B cell (primary cell): ENCODE results near the gene NDUFS7. TPM values are rescaled to one million over a fixed set of nuclear protein-coding genes. Genes with fewer than 3 reads are reported as not detected.

ENCODE experiments used
- ATAC-seq: fragments of 200-7000 bp; cut with Tn5 transposase; one replicate; pipeline ENCODE4 v1.10.0; 2021; ENCODE audit warnings: low read depth, mild to moderate bottlenecking, moderate number of reproducible peaks, moderate library complexity
- CTCF ChIA-PET: fragments of 350-600 bp; sonication (Branson Sonifier 250); formaldehyde crosslinking; loops from one replicate; lab custom pipeline; 2021; ENCODE audit warnings: antibody characterized with exemption, inconsistent platforms; lab: Charles Lee
- POLR2A ChIA-PET: fragments of 350-600 bp; sonication (Branson Sonifier 250); formaldehyde crosslinking; loops from one replicate; lab custom pipeline; 2021; ENCODE audit warnings: antibody characterized with exemption; lab: Charles Lee
- DNase-seq: peaks from one replicate; pipeline ENCODE4 v3.0.0; 2013
- H2AFZ ChIP-seq: 2 replicates; pipeline ENCODE4 v1.6.1; 2012; ENCODE audit warnings: mild to moderate bottlenecking, low read depth, low read length; ENCODE audit not compliant: insufficient read depth, poor library complexity, severe bottlenecking
- H3K27ac ChIP-seq, 2 donors: 1 replicate in 1 of 2; 2 replicates in 1 of 2; pipeline ENCODE4 v1.5.1; 2012 to 2013; ENCODE audit warnings: low read length in 2 of 2, mild to moderate bottlenecking in 2 of 2, moderate library complexity in 1 of 2
- H3K27me3 ChIP-seq, 4 experiments: fragments of 200-600 bp in 1 of 4; sonication (generic) in 1 of 4; replicated peaks in 1 of 4; 1 replicate in 2 of 4; 2 replicates in 2 of 4; pipeline versions ENCODE4 v1.6.1 to v1.7.0; 2013 to 2016; ENCODE audit warnings: low read length in 3 of 4, mild to moderate bottlenecking in 2 of 4, mixed read lengths in 1 of 4, moderate library complexity in 1 of 4; ENCODE audit not compliant: insufficient read depth in 4 of 4, control insufficient read depth in 3 of 4; ENCODE audit errors: control extremely low read depth in 1 of 4
- H3K36me3 ChIP-seq, 2 experiments: replicated peaks in 1 of 2; 1 replicate in 1 of 2; 2 replicates in 1 of 2; pipeline versions ENCODE4 v1.6.1 to v1.7.1; 2013; ENCODE audit warnings: low read length in 1 of 2; ENCODE audit not compliant: insufficient read depth in 2 of 2, control insufficient read depth in 1 of 2; ENCODE audit errors: control extremely low read depth in 1 of 2, extremely low read depth in 1 of 2
- H3K4me1 ChIP-seq, 2 donors: fragments of 200-600 bp in 1 of 2; sonication (generic) in 1 of 2; 1 replicate in 1 of 2; 2 replicates in 1 of 2; pipeline versions ENCODE4 v1.5.1 to v1.6.1; 2013 to 2017; ENCODE audit warnings: low read length in 2 of 2; ENCODE audit not compliant: control insufficient read depth in 2 of 2, insufficient read depth in 2 of 2
- H3K4me2 ChIP-seq: replicated peaks from 2 replicates; pipeline ENCODE3; 2012; ENCODE audit warnings: mild to moderate bottlenecking, low read depth, low read length; ENCODE audit not compliant: poor library complexity, severe bottlenecking
- H3K4me3 ChIP-seq, 5 experiments: fragments of 200-600 bp in 1 of 5; sonication (generic) in 1 of 5; 1 replicate in 3 of 5; 2 replicates in 2 of 5; pipeline versions ENCODE4 v1.5.1 to v1.7.0; 2011 to 2016; ENCODE audit warnings: low read length in 4 of 5, mild to moderate bottlenecking in 4 of 5, low read depth in 2 of 5, control low read depth in 1 of 5, moderate library complexity in 1 of 5; ENCODE audit not compliant: insufficient read depth in 1 of 5; ENCODE audit errors: control extremely low read depth in 1 of 5, extremely low read depth in 1 of 5
- H3K79me2 ChIP-seq: fragments of 200-600 bp; sonication (generic); one replicate; pipeline ENCODE4 v1.6.0; 2016; ENCODE audit warnings: low read length; ENCODE audit not compliant: control insufficient read depth, insufficient read depth
- H3K9ac ChIP-seq: fragments of 200-600 bp; sonication (generic); 2 replicates; pipeline ENCODE4 v1.6.1; 2017; ENCODE audit warnings: mild to moderate bottlenecking, low read length, moderate library complexity
- H3K9me3 ChIP-seq, 3 donors: one replicate each; pipeline versions ENCODE4 v1.6.1 to v1.7.1; 2013; ENCODE audit warnings: low read length in 2 of 3; ENCODE audit not compliant: control insufficient read depth in 2 of 3, insufficient read depth in 1 of 3; ENCODE audit errors: control extremely low read depth in 1 of 3
- H4K20me1 ChIP-seq: 2 replicates; pipeline ENCODE4 v1.6.0; 2012; ENCODE audit warnings: mild to moderate bottlenecking, low read length; ENCODE audit not compliant: insufficient read depth, control insufficient read depth, poor library complexity, severe bottlenecking
- H3K27ac Mint-ChIP-seq: one replicate; pipeline ENCODE4 v1.8.0; 2021; ENCODE audit warnings: mixed read lengths
- H3K27me3 Mint-ChIP-seq: one replicate; pipeline ENCODE4 v1.8.0; 2021; ENCODE audit warnings: mixed read lengths
- H3K4me1 Mint-ChIP-seq: one replicate; pipeline ENCODE4 v1.8.0; 2021; ENCODE audit warnings: mixed read lengths
- H3K4me3 Mint-ChIP-seq: one replicate; pipeline ENCODE4 v1.8.0; 2021; ENCODE audit warnings: mixed read lengths
- H3K9me3 Mint-ChIP-seq: one replicate; pipeline ENCODE4 v1.8.0; 2022; ENCODE audit warnings: mixed read lengths; ENCODE audit not compliant: insufficient read depth
- EZH2 ChIP-seq: IDR thresholded peaks from 2 replicates; pipeline ENCODE4 v1.6.1; 2012; ENCODE audit warnings: borderline replicate concordance, low read depth, mild to moderate bottlenecking, moderate library complexity, low read length; ENCODE audit not compliant: insufficient read depth, poor library complexity, severe bottlenecking
- WGBS: methylation state at CpG from one replicate; pipeline ENCODE4 v1.1.5; 2013; ENCODE audit warnings: missing lambda C conversion rate; ENCODE audit not compliant: insufficient coverage; 5-methylcytosine and 5-hydroxymethylcytosine counted together
- intact Hi-C: fragments of 100-400 bp; cut with micrococcal nuclease; formaldehyde crosslinking; loops from one replicate; pipeline ENCODE4 v1.10.0; 2022
- polyA plus RNA-seq: library from polyadenylated mRNA; depleted of rRNA; stranded (reverse); fragments of >200 nt; gene quantifications from 2 replicates; pipeline ENCODE4 v1.2.3, GENCODE V29; 2012
- total RNA-seq, 2 donors: library from RNA; stranded (reverse); fragments of 120-200 nt in 1 of 2; gene quantifications; 1 replicate in 1 of 2; 2 replicates in 1 of 2; pipeline versions ENCODE4 v1.2.3 to v1.2.4, GENCODE V29; 2013 to 2022
- TF ChIP-seq, protein P1 (sequence below): fragments of 200-600 bp; IDR thresholded peaks from one replicate; pipeline ENCODE4 v1.8.0; 2022; ENCODE audit warnings: antibody characterized with exemption, mild to moderate bottlenecking

NDUFS7 gene
- total and polyA plus RNA-seq, 2 donors (not counting 1 experiment from before 2014, with no cell fraction given), result 58.8 to 141 TPM

DNA sequence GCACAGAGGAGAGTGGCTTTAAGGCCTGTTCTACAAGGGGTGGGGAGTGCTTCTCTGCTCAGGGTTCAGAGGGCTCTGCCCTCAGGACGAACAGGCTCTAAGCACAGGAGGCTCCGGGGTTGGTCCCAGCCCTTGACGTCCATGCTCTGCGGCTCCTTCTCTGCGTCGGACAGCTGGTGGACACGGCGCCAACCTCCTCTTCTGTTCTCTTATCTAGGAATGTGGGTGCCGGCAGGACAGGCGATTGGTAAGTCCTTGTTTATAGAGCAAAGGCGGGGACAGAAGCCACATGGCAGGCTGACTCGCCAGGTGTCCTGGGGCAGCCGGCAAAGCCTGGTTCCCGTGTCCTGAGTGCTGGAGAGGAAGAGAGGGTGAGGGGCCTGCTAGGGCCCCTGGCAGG lies 46.0 kb downstream of the NDUFS7 start:
- no peak for TF ChIP-seq EZH2
- TF ChIP-seq, protein P1, sequence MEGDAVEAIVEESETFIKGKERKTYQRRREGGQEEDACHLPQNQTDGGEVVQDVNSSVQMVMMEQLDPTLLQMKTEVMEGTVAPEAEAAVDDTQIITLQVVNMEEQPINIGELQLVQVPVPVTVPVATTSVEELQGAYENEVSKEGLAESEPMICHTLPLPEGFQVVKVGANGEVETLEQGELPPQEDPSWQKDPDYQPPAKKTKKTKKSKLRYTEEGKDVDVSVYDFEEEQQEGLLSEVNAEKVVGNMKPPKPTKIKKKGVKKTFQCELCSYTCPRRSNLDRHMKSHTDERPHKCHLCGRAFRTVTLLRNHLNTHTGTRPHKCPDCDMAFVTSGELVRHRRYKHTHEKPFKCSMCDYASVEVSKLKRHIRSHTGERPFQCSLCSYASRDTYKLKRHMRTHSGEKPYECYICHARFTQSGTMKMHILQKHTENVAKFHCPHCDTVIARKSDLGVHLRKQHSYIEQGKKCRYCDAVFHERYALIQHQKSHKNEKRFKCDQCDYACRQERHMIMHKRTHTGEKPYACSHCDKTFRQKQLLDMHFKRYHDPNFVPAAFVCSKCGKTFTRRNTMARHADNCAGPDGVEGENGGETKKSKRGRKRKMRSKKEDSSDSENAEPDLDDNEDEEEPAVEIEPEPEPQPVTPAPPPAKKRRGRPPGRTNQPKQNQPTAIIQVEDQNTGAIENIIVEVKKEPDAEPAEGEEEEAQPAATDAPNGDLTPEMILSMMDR, result no peak
- intact Hi-C loops, result no loop called here
- Histone ChIP-seq H3K4me1 (no peaks in the 10 kb centered on the region), H2AFZ (no peak overlapping the region), H4K20me1 (peaks cover 77% of the 10 kb centered on the region), H3K4me2 (no peak overlapping the region), H3K9ac (no peak overlapping the region), H3K36me3 (peaks cover 0 to 78% of the 10 kb centered on the region in 2 experiments), H3K4me3 (no peak overlapping the region), H3K27me3 (no peaks in the 10 kb centered on the region), H3K9me3 (no peaks in the 10 kb centered on the region), H3K27ac (no peak overlapping the region), H3K79me2 (peaks cover 35% of the 10 kb centered on the region)
- WGBS, result 98% methylated on average over 13 of the region's 14 CpGs
- ATAC-seq, result no peak
- no peaks in the 10 kb centered on the region for H3K27me3 Mint-ChIP-seq
- no peak overlapping the region for H3K4me3 Mint-ChIP-seq
- CTCF ChIA-PET, result no interaction called here
- DNase-seq, result no peak
- no peaks in the 10 kb centered on the region for H3K9me3 Mint-ChIP-seq
- H3K27ac Mint-ChIP-seq, result no peak overlapping the region
- POLR2A ChIA-PET, result no interaction called here
- H3K4me1 Mint-ChIP-seq, result no peaks in the 10 kb centered on the region

DNA sequence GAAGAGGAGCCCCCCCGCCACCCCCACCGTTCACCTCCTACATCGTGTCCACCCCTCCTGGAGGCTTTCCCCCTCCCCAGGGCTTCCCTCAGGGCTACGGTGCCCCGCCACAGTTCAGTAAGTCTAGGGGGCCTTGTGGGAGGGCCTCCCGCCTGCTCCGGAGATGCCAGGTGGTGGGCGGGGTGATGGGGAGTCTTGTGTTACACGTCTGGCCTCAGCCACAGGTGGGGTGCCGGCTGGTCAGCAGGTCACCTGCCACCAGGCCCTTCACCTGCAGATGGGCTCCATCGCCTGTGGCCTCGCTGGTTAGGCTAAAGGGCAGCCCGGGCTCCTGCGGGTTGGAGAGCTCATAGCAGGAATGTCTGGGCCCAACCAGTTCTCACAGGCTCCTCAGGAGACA lies 46.5 kb downstream of the NDUFS7 start:
- no peak overlapping the region for H3K9ac ChIP-seq
- ATAC-seq, result no peak
- peaks cover 72% of the 10 kb centered on the region for H4K20me1 ChIP-seq
- H3K27me3 ChIP-seq, result no peaks in the 10 kb centered on the region
- H3K36me3 ChIP-seq, result peaks cover 0 to 74% of the 10 kb centered on the region in 2 experiments
- no peaks in the 10 kb centered on the region for H3K9me3 ChIP-seq
- no peaks in the 10 kb centered on the region for H3K4me1 ChIP-seq
- no peak overlapping the region for H3K27ac Mint-ChIP-seq
- no peaks in the 10 kb centered on the region for H3K9me3 Mint-ChIP-seq
- no peak overlapping the region for H2AFZ ChIP-seq
- WGBS, result 97% methylated on average over 9 of the region's 14 CpGs
- CTCF ChIA-PET, result no interaction called here
- no peak for DNase-seq
- no peak overlapping the region for H3K4me2 ChIP-seq
- TF ChIP-seq EZH2, result no peak
- TF ChIP-seq, protein P1, result no peak
- no peak overlapping the region for H3K4me3 ChIP-seq
- no peaks in the 10 kb centered on the region for H3K27me3 Mint-ChIP-seq
- peaks cover 30% of the 10 kb centered on the region for H3K79me2 ChIP-seq
- POLR2A ChIA-PET, result no interaction called here
- H3K4me1 Mint-ChIP-seq, result no peaks in the 10 kb centered on the region
- no peak overlapping the region for H3K27ac ChIP-seq
- intact Hi-C loops, result no loop called here
- H3K4me3 Mint-ChIP-seq, result no peak overlapping the region
